ENCODE data around the gene ST6GAL1. TPM values are rescaled to one million over a fixed set of nuclear protein-coding genes. Genes with fewer than 3 reads are reported as not detected.

ST6GAL1 gene
- total and polyA plus RNA-seq, 2 of the 8 experiments (the other 6 are each of a cell fraction or from before 2014, with no cell fraction given), result 62.8 to 80.9 TPM

- no peaks in the 10 kb centered on the region for H3K27me3 ChIP-seq (replicated peaks in 1 of 4; ENCODE audit: control insufficient read depth in 3 of 4, extremely low read depth in 1 of 4, insufficient read depth in 3 of 4, low read length in 3 of 4)
- no peak overlapping the region for H3K4me2 ChIP-seq (ENCODE audit: insufficient read depth in 1 of 2, low read depth in 2 of 2, low read length in 2 of 2)
- no peak overlapping the region for H3K27ac ChIP-seq (ENCODE audit: low read depth, low read length)
- H3K23ac ChIP-seq (ENCODE audit: insufficient read length), result no peak overlapping the region
- H4K5ac ChIP-seq (ENCODE audit: insufficient read length, low read depth, low read length), result no peak overlapping the region
- H4K20me1 ChIP-seq (replicated peaks in 1 of 2; ENCODE audit: control insufficient read depth in 1 of 2, insufficient read depth in 2 of 2, low read length in 2 of 2), result peaks cover 0 to 5% of the 10 kb centered on the region in 2 experiments
- H3K79me2 ChIP-seq (ENCODE audit: control insufficient read depth in 1 of 2, insufficient read depth in 2 of 2, low read length in 2 of 2), result peaks cover 0 to 45% of the 10 kb centered on the region in 2 experiments; a peak in 2 of 4 replicates
- no peak overlapping the region for H2BK20ac ChIP-seq (ENCODE audit: low read length)
- peaks cover 0 to 4% (median 1%) of the 10 kb centered on the region in 4 experiments; a peak in 2 of 7 replicates for H3K4me1 ChIP-seq (replicated peaks in 1 of 4; ENCODE audit: control insufficient read depth in 3 of 4, insufficient read depth in 4 of 4, low read length in 3 of 4)
- ChIA-PET POLR2A (ENCODE audit: partially characterized antibody) (no interaction called here), CTCF (ENCODE audit: partially characterized antibody) (interaction anchor here (1.0 to 1.2 kb wide), 3 partner anchors 60 to 139 kb away, joined by 3 to 4 read pairs (median 4); no protein-coding TSS in a partner anchor)
- H4K8ac ChIP-seq (ENCODE audit: extremely low read depth, insufficient read depth, low read length), result no peak overlapping the region
- no peak overlapping the region for H4K91ac ChIP-seq (replicated peaks; ENCODE audit: insufficient read length, low read length)
- no peak overlapping the region for H2AK5ac ChIP-seq (ENCODE audit: low read depth, low read length)
- DNase-seq (ENCODE audit: low read depth in 1 of 2, low spot score in 2 of 2), result no peak
- no peaks in the 10 kb centered on the region for H3K9me3 ChIP-seq (ENCODE audit: insufficient read depth in 2 of 2, low read depth in 1 of 2, low read length in 1 of 2)
- no peak overlapping the region for H3K4me3 ChIP-seq (ENCODE audit: extremely low read depth in 1 of 4, insufficient read depth in 2 of 4, low read depth in 3 of 4, low read length in 4 of 4)
- no peak overlapping the region for H2BK120ac ChIP-seq (replicated peaks; ENCODE audit: low read depth, low read length)
- no peaks in the 10 kb centered on the region for H3K36me3 ChIP-seq (ENCODE audit: control insufficient read depth in 2 of 4, insufficient read depth in 4 of 4, low read length in 3 of 4)
- H2BK12ac ChIP-seq (ENCODE audit: low read depth, low read length), result no peak overlapping the region
- H3K4ac ChIP-seq (replicated peaks; ENCODE audit: insufficient read length, low read depth, low read length), result no peak overlapping the region
- no peak overlapping the region for H3K14ac ChIP-seq (ENCODE audit: insufficient read length)
- H3K56ac ChIP-seq (replicated peaks; ENCODE audit: insufficient read length, low read depth, low read length), result no peak overlapping the region
- no peak overlapping the region for H2AFZ ChIP-seq (ENCODE audit: low read length)
- H3K79me1 ChIP-seq (ENCODE audit: low read depth, low read length), result peaks cover 7% of the 10 kb centered on the region
- no peak for FAIRE-seq
- H2BK5ac ChIP-seq (ENCODE audit: low read depth, low read length), result no peak overlapping the region
- 91% methylated on average over 2 of the region's 2 CpGs; no CpG with 5 or more reads in 1 of the 2 experiments for WGBS, 2 experiments (ENCODE audit: extremely low coverage in 1 of 2, insufficient coverage in 1 of 2, insufficient read length in 1 of 2, insufficient replicate concordance in 2 of 2, low coverage in 1 of 2, low lambda C conversion rate in 2 of 2, missing lambda C conversion rate in 1 of 2)
- H3K9ac ChIP-seq (replicated peaks in 1 of 4; ENCODE audit: extremely low read depth in 1 of 4, low read depth in 3 of 4, low read length in 3 of 4), result no peak overlapping the region
- H3K18ac ChIP-seq (ENCODE audit: extremely low read depth, low read length), result no peak overlapping the region
- no peak overlapping the region for H2BK15ac ChIP-seq (ENCODE audit: low read length)
- peaks cover 2% of the 10 kb centered on the region; the same call in 1 of the 2 replicates for H3K23me2 ChIP-seq (ENCODE audit: low read depth, low read length)
- TF ChIP-seq TCF12 (IDR thresholded peaks at IDR 0.05; ENCODE audit: low read depth, low read length) (no peak), SIX5 (IDR thresholded peaks at IDR 0.05; ENCODE audit: low read depth, low read length) (no peak), CBX8 (IDR thresholded peaks at IDR 0.05; ENCODE audit: borderline replicate concordance, low read depth, low read length) (no peak), RBBP5 (IDR thresholded peaks at IDR 0.05; ENCODE audit: borderline replicate concordance, low read depth, low read length) (no peak), NANOG (IDR thresholded peaks at IDR 0.05; ENCODE audit: insufficient read depth, low read depth, low read length, poor library complexity, severe bottlenecking) (no peak), POLR2A (IDR thresholded peaks at IDR 0.05; ENCODE audit: control extremely low read depth in 1 of 2, low read depth in 2 of 2, low read length in 2 of 2) (no peak), JUND (IDR thresholded peaks at IDR 0.05; ENCODE audit: low read length) (no peak), TEAD4 (IDR thresholded peaks at IDR 0.05; ENCODE audit: low read depth, low read length) (no peak), KDM4A (IDR thresholded peaks at IDR 0.05; ENCODE audit: low read depth, low read length, severe bottlenecking) (no peak), TBP (IDR thresholded peaks at IDR 0.05; ENCODE audit: low read depth, low read length) (no peak), HDAC6 (IDR thresholded peaks at IDR 0.05; ENCODE audit: low read depth, low read length) (no peak), BACH1 (IDR thresholded peaks at IDR 0.05; ENCODE audit: low read length) (no peak), EZH2 (IDR thresholded peaks at IDR 0.05; ENCODE audit: low read depth, low read length, severe bottlenecking) (no peak), EP300 (IDR thresholded peaks at IDR 0.05; ENCODE audit: borderline replicate concordance in 1 of 2, low read depth in 2 of 2, low read length in 2 of 2) (no peak), SIRT6 (IDR thresholded peaks at IDR 0.05; ENCODE audit: low read length) (no peak), TAF7 (optimal IDR thresholded peaks at IDR 0.05; ENCODE audit: borderline replicate concordance, low read depth, low read length) (no peak)
Observed at GRCh38 chr3:187026317-187026670, 96.0 kb downstream of the ST6GAL1 start.

Data from H1 (cell line).